ENCODE data around the gene IPCEF1.
"Not testable (repeated sequence)": the region's sequence is repeated elsewhere in the genome, so short reads cannot be mapped to it uniquely, and the experiment has no call there.

IPCEF1 gene

GRCh38 chr6:154331750-154332149 is 24.9 kb downstream of the IPCEF1 start:
- no peak for DNase-seq (ENCODE audit: low spot score)

DNA sequence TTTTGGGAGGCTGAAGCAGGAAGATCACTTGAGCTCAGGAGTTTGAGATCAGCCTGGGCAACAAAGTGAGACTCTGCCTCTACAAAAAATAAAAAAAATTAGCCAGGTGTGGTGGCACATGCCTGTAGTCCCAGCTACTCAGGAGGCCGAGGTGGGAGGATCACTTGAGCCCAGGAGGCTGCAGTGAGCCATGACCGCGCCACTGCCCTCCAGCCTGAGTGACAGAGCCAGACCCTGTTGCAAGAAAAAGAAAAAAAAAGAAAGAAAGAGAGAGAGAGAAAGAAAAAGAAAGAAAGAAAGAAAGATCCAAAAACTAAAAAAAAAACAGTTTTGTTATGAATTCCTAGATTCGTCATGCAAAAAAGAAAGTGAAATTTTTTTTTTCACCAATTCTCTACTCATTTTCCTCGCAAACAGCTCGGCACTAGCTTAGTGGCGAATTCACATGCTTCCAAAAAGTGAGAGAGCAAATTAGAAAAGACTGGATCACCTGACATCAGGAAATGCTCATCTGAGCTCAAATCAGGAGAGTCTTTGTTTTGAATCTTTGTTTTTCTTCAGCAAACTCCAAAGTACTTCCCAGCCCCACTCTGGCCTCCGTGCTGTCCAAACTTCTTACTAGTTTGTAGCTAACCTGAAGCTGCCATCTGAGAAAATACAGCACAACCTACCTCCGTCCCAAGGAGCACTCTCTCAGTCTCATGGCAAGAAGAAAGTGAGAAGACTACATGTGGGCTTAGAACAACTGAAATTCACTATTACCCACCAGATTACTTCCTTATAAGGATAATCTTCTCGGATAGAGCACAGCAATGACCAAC is 27.0 kb downstream of the IPCEF1 start:
- no peak for DNase-seq (ENCODE audit: low spot score)

GRCh38 chr6:154327313-154327712 is 29.3 kb downstream of the IPCEF1 start:
- DNase-seq (ENCODE audit: low spot score) = not testable (repeated sequence)

GRCh38 chr6:154325142-154325541 is 31.5 kb downstream of the IPCEF1 start:
- no peak for DNase-seq (ENCODE audit: low spot score)

- DNase-seq (ENCODE audit: low spot score) = no peak
Observed at GRCh38 chr6:154320181-154320580, 36.4 kb downstream of the IPCEF1 start.

- DNase-seq (ENCODE audit: low spot score) = peak; percentile 25
Observed at GRCh38 chr6:154319231-154319858, 37.3 kb downstream of the IPCEF1 start.

GRCh38 chr6:154318721-154319120 is 37.9 kb downstream of the IPCEF1 start:
- no peak for DNase-seq (ENCODE audit: low spot score)

DNA sequence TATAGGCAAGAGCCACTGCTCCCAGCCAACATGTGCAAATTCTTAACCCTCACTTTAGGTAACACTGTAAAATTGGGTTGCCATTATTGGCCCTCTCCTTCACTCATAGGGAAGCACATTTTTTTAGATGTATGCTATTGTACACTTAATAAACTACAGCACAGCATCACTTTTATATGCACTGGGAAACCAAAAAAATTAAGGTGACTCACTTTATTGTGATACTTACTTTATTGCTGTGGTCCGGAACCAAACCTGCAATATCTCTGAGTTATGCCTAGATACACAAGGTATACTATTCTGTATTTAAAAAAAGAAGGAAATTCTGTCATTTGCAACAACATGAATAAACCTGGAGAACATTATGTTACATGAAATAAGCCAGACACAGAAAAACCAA is 40.5 kb downstream of the IPCEF1 start:
- DNase-seq (ENCODE audit: low spot score) = no peak

DNA sequence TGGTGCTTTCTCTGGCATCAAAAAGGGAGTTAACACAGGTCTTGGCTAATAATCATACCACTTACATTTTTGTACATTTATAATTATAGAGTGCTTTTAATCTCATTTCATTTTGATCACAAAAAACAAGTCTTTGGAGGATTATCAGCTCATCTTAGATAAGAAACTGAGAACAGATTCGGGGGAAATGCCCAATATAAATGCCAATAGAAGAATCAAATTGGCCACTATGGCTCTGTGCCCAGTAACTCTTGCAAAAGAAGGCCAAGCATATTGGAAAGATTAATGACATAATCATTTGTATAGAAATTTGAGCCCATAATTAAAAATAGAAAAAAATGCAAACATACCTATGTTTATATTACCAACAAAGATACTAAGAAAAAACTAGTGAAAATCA is 42.5 kb downstream of the IPCEF1 start:
- no peak for DNase-seq (ENCODE audit: low spot score)

DNA sequence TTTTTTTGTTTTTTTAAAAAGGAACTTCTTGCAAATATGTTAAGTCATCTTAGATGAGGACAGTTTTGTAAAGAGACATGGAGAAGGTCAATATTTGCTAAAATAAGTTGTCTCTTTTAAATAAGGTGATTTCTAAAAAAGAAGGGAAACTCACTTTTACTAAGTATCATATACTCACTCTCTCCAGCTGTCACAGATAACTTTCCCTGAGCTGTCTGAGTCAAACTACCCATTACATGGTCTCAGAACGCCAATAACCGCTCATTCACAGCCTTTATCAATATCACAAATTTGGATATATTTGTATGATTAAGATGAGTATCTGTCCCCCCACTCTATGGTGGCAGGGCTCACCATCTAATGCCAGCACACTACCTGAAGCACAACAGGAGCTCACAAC is 47.6 kb downstream of the IPCEF1 start:
- no peak for DNase-seq (ENCODE audit: low spot score)

- DNase-seq (ENCODE audit: low spot score) = no peak
Observed at GRCh38 chr6:154307696-154308425, 48.7 kb downstream of the IPCEF1 start.

GRCh38 chr6:154307147-154307546 is 49.5 kb downstream of the IPCEF1 start:
- not testable (repeated sequence) for DNase-seq (ENCODE audit: low spot score)

GRCh38 chr6:154306696-154307095 is 49.9 kb downstream of the IPCEF1 start:
- no peak for DNase-seq (ENCODE audit: low spot score)

DNA sequence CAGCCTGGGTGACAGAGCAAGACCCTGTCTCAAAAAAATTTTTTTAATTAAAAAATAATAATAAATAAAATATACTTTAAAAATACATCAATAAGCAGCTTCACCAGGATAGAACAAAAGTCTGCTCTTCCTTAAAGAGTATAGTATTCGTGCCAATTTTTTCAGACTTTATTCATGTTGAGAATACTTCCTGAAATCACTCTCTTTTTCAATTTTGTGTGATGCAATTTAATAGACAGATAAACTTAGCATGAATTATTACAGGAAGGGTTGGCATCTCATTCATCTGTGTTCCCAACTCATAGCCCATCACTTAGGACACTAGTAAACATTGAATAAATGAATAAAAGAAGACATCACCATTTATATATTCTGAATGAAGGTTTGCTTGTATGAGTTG is 52.4 kb downstream of the IPCEF1 start:
- DNase-seq (ENCODE audit: low spot score) = no peak

- DNase-seq (ENCODE audit: low spot score) = not testable (repeated sequence)
Observed at GRCh38 chr6:154303642-154304041, 53.0 kb downstream of the IPCEF1 start.

- peak; percentile 49 for DNase-seq (ENCODE audit: low spot score)
Observed at GRCh38 chr6:154301839-154302752, 54.5 kb downstream of the IPCEF1 start.

GRCh38 chr6:154301086-154301625 is 55.4 kb downstream of the IPCEF1 start:
- no peak for DNase-seq (ENCODE audit: low spot score)

GRCh38 chr6:154298297-154298696 is 58.3 kb downstream of the IPCEF1 start:
- no peak for DNase-seq (ENCODE audit: low spot score)

DNA sequence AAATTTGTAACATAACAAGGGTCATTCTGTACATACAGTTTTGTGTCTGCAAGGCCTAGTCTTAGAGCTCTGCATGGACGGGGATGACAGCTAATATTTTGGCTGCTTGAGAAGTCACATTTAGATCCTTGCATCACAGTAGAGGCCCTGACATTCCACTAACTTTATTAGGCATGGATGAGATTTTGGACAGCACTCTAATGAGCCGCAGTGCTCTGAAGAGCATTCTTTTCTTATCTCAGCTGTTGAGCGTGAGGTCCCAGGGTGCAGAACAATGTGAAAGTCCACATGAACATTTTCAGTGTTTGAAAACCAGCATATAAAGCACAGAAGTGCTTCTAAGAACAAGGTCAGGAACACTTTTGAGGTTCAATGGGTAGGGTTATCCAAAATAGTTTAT is 58.9 kb downstream of the IPCEF1 start:
- no peak for DNase-seq (ENCODE audit: low spot score)

DNA sequence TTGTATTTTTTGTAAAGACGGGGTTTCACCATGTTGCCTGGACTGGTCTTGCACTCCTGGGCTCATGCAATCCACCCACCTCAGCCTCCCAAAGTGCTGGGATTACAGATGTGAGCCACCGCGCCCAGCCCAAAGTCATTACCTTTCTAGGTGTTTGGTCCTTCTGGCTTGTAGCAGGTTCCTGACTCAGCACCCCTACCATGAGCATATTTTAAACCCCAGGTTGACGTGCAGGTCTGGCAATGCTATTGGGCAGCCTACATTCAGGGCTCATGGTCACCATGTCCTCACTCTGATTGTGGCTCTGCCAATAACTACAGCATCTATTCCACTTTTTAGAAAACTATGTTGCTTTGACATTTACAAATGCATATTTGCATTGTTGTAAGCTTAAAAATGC is 59.4 kb downstream of the IPCEF1 start:
- DNase-seq (ENCODE audit: low spot score) = no peak

- no peak for DNase-seq (ENCODE audit: low spot score)
Observed at GRCh38 chr6:154295733-154296132, 60.9 kb downstream of the IPCEF1 start.
